KMS-11 (cell line): ENCODE measurements around the gene RNF148.

ENCODE experiments used
- H2AFZ ChIP-seq: fragments of 200-600 bp; sonication (generic); 2 replicates; pipeline ENCODE4 v1.6.1; 2016; ENCODE audit warnings: antibody characterized with exemption, mixed run types, low read depth
- H3K27ac ChIP-seq: fragments of 200-600 bp; sonication (generic); 2 replicates; pipeline ENCODE4 v1.6.1; 2016; ENCODE audit warnings: mild to moderate bottlenecking, mixed run types
- H3K27me3 ChIP-seq: fragments of 200-600 bp; sonication (generic); 2 replicates; pipeline ENCODE4 v1.6.1; 2017; ENCODE audit warnings: mild to moderate bottlenecking, low read depth, mixed run types, moderate library complexity; ENCODE audit not compliant: insufficient read depth
- H3K36me3 ChIP-seq: fragments of 200-600 bp; sonication (generic); 2 replicates; pipeline ENCODE4 v1.6.1; 2017; ENCODE audit warnings: mild to moderate bottlenecking, mixed run types; ENCODE audit not compliant: insufficient read depth
- H3K4me1 ChIP-seq: fragments of 200-600 bp; sonication (generic); 2 replicates; pipeline ENCODE4 v1.6.1; 2016; ENCODE audit warnings: mild to moderate bottlenecking, low read depth, mixed run types; ENCODE audit not compliant: poor library complexity, severe bottlenecking
- H3K4me2 ChIP-seq: fragments of 200-600 bp; sonication (generic); 2 replicates; pipeline ENCODE4 v1.7.0; 2016; ENCODE audit warnings: mild to moderate bottlenecking, mixed run types
- H3K4me3 ChIP-seq: fragments of 200-600 bp; sonication (generic); IDR thresholded peaks from 2 replicates; pipeline ENCODE4 v1.6.1; 2017; ENCODE audit warnings: low read depth, low read length, mixed read lengths; ENCODE audit not compliant: insufficient read depth
- H3K79me2 ChIP-seq: fragments of 200-600 bp; sonication (generic); 2 replicates; pipeline ENCODE4 v1.6.1; 2016; ENCODE audit warnings: low read depth, mixed run types; ENCODE audit not compliant: insufficient read depth
- H3K9ac ChIP-seq: fragments of 200-600 bp; sonication (generic); 2 replicates; pipeline ENCODE4 v1.6.1; 2016; ENCODE audit warnings: mild to moderate bottlenecking, mixed run types
- H4K20me1 ChIP-seq: fragments of 200-600 bp; sonication (generic); 2 replicates; pipeline ENCODE4 v1.6.1; 2016; ENCODE audit warnings: mild to moderate bottlenecking, mixed run types; ENCODE audit not compliant: insufficient read depth
- CTCF ChIP-seq: fragments of 200-600 bp; sonication (generic); conservative IDR thresholded peaks from 2 replicates; pipeline ENCODE4 v1.6.1; 2017; ENCODE audit warnings: low read depth, mild to moderate bottlenecking, antibody characterized with exemption, low read length, moderate library complexity, mixed read lengths

RNF148 gene

DNA sequence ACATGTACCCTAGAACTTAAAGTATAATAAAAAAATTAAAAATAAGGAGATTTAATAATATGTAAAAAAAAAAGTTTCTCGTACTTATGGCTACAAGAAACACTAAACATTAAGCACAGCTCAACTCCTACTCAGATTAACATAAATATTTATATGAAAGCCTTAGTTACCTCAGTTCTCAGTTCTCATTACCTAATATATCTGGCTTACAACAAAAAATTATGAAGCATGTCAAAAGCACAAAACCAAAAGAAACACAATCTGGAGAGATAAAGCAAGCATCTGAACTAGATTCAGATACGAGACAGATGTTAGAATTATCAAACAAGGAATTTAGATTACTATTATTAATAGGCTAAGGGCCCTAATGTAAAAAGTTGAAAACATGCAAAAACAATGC, 43.9 kb downstream of the RNF148 start:
- Histone ChIP-seq H3K27ac (no peak overlapping the region), H3K79me2 (no peaks in the 10 kb centered on the region), H2AFZ (no peak overlapping the region), H3K9ac (no peak overlapping the region), H3K4me2 (no peak overlapping the region), H3K4me1 (no peaks in the 10 kb centered on the region), H4K20me1 (no peaks in the 10 kb centered on the region), H3K36me3 (no peaks in the 10 kb centered on the region), H3K27me3 (no peaks in the 10 kb centered on the region), H3K4me3 (no peak overlapping the region)
- no peak for TF ChIP-seq CTCF

DNA sequence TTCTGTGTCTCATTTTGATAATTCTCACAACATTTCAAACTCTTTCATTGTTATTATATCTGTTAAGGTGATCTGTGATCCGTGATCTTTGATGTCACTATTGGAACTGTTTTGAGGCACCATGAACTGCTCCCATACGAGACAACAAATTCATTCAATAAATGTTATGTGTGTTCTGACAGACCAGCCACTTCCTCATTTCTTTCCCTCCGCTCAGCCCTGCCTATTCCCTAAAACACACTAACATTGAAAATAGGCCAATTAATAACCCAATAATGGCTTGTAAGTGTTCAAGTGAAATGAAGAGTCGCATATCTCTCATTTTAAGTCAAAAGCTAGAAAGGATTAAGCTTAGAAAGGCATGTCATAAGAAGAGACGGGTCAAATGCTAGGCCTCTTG, 49.0 kb downstream of the RNF148 start:
- Histone ChIP-seq H3K36me3 (no peaks in the 10 kb centered on the region; the same call in 1 of the 2 replicates), H3K4me1 (no peaks in the 10 kb centered on the region), H3K9ac (no peak overlapping the region), H3K27me3 (no peaks in the 10 kb centered on the region), H2AFZ (no peak overlapping the region), H3K4me2 (no peak overlapping the region), H3K4me3 (no peak overlapping the region), H4K20me1 (no peaks in the 10 kb centered on the region), H3K27ac (no peak overlapping the region), H3K79me2 (no peaks in the 10 kb centered on the region)
- TF ChIP-seq CTCF = no peak

DNA sequence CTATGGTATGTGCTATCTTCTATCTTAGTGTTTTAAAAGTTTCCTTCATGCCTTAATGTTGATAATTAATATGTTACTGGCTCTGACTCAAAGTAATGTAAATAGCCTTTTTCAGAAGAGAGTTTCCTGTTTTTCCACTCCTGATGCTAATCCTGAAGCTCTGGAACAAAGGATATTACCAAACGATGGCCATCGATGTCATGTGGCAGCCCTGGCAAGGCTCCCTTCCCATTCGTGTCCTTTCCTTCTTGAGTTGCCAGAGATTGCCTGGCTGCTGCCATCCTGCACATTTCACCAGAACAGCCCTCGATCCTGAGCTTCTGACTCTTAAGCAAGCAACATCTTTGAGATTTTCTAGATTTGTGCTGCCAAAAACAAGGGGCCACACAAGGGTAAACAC, 49.8 kb downstream of the RNF148 start:
- Histone ChIP-seq H3K27me3 (no peaks in the 10 kb centered on the region), H3K4me2 (no peak overlapping the region), H3K4me1 (no peaks in the 10 kb centered on the region), H4K20me1 (no peaks in the 10 kb centered on the region), H3K27ac (no peak overlapping the region), H3K9ac (no peak overlapping the region), H2AFZ (no peak overlapping the region), H3K4me3 (no peak overlapping the region), H3K79me2 (no peaks in the 10 kb centered on the region), H3K36me3 (no peaks in the 10 kb centered on the region; the same call in 1 of the 2 replicates)
- TF ChIP-seq CTCF = no peak
